Lower leg skin (tissue), 4 donors: ENCODE results near the gene MYRF. TPM values are rescaled to one million over a fixed set of nuclear protein-coding genes. Genes with fewer than 3 reads are reported as not detected.

Experiments used
- DNase-seq, 2 donors: peaks; one replicate each; pipeline ENCODE4 v3.0.0-alpha.2; 2019; ENCODE audit warnings: low spot score in 2 of 2
- H3K4me3 ChIP-seq: fragments of 200-600 bp; sonication (generic); 2 replicates; pipeline ENCODE4 v1.5.1; 2017; ENCODE audit warnings: mild to moderate bottlenecking, low read depth; ENCODE audit not compliant: poor library complexity, severe bottlenecking
- POLR2A ChIP-seq, 2 donors: fragments of 450-650 bp; IDR thresholded peaks; one replicate each; pipeline ENCODE4 v1.6.1; 2016 to 2017; ENCODE audit warnings: antibody characterized with exemption in 2 of 2, mild to moderate bottlenecking in 1 of 2, moderate library complexity in 1 of 2
- WGBS, 2 donors: methylation state at CpG; one replicate each; pipeline ENCODE4 v1.1.5; 2018; 5-methylcytosine and 5-hydroxymethylcytosine counted together
- intact Hi-C: fragments of 100-400 bp; cut with DNase I; formaldehyde crosslinking; loops from one replicate; pipeline ENCODE4 v1.15.0; 2023; ENCODE audit warnings: low total_unique reads
- total RNA-seq, 4 donors: library from RNA; depleted of rRNA; stranded (reverse); fragments of >200 nt; gene quantifications; one replicate each; pipeline ENCODE4 v1.1.0, GENCODE V29; 2016
- TF ChIP-seq, protein P1 (sequence below), 3 donors: fragments of 450-650 bp; IDR thresholded peaks; one replicate each; pipeline ENCODE4 v1.5.1; 2016; ENCODE audit warnings: antibody characterized with exemption in 3 of 3, mild to moderate bottlenecking in 3 of 3, moderate library complexity in 2 of 3

Gene MYRF
- total RNA-seq, 4 donors from 2014 or later, result 0.23 to 2.6 (median 1.4) TPM; not detected in 1

DNA sequence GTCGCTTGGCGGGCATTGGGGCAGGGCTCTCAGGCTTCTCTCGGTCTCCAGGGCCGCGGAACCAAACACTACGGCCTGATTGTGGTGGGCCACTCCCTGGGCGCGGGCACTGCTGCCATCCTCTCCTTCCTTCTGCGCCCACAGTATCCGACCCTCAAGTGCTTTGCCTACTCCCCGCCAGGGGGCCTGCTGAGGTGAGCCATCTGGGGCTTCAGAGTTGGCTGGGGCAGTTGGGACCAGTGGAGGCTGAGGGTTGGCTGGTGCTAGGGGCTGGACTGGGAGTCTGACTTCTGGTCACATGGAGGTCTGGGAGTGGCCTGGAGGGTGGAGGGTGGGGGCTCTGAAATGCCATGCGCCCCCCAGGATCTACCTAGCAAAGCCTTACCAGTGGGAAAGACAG lies 15.3 kb upstream of the MYRF start:
- intact Hi-C loops, result no loop called here
- no peak for DNase-seq
- WGBS, 2 donors, result 83 to 90% methylated on average over 12 of the region's 12 CpGs
- H3K4me3 ChIP-seq, result no peak overlapping the region
- no peak for TF ChIP-seq POLR2A (IDR thresholded peaks at IDR 0.05)
- TF ChIP-seq, protein P1, sequence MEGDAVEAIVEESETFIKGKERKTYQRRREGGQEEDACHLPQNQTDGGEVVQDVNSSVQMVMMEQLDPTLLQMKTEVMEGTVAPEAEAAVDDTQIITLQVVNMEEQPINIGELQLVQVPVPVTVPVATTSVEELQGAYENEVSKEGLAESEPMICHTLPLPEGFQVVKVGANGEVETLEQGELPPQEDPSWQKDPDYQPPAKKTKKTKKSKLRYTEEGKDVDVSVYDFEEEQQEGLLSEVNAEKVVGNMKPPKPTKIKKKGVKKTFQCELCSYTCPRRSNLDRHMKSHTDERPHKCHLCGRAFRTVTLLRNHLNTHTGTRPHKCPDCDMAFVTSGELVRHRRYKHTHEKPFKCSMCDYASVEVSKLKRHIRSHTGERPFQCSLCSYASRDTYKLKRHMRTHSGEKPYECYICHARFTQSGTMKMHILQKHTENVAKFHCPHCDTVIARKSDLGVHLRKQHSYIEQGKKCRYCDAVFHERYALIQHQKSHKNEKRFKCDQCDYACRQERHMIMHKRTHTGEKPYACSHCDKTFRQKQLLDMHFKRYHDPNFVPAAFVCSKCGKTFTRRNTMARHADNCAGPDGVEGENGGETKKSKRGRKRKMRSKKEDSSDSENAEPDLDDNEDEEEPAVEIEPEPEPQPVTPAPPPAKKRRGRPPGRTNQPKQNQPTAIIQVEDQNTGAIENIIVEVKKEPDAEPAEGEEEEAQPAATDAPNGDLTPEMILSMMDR (IDR thresholded peaks at IDR 0.05), result no peak

DNA sequence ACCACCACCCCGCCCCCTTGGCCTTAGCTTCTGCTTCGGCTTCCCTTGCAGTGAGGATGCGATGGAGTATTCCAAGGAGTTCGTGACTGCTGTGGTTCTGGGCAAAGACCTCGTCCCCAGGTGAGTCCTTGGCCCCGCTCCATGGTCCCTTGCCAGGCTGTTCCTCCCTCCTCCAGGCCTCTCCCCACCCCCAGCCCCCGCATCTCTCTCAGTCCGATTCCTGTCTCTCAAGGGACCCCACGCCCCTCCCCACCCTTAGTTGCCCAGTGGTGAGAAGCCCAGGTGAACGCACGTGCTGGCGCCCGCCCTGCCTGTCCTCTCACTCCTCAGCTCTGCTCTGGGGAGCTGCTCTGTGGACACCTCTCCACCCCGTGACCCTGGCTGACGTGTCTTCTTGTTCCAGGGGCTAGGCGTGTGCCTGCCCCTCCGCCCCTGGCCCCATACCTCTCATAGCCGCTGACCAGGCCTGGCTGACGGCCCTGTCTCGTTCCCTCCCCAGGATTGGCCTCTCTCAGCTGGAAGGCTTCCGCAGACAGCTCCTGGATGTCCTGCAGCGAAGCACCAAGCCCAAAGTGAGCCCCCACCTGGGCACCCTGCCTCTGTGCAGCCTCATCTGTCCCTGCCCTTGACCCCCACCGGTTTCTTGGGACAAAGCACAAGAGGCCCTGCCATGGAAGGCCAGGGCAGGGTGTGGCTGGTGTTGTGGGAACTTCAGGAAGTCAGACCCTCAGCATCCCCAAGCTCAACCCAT lies 14.6 kb upstream of the MYRF start:
- intact Hi-C loops, result no loop called here
- no peak for DNase-seq
- H3K4me3 ChIP-seq, result no peak overlapping the region
- TF ChIP-seq, protein P1 (IDR thresholded peaks at IDR 0.05), result no peak
- no peak for TF ChIP-seq POLR2A (IDR thresholded peaks at IDR 0.05)
- 71 to 76% methylated on average over 21 to 23 of the region's 23 CpGs for WGBS, 2 donors

DNA sequence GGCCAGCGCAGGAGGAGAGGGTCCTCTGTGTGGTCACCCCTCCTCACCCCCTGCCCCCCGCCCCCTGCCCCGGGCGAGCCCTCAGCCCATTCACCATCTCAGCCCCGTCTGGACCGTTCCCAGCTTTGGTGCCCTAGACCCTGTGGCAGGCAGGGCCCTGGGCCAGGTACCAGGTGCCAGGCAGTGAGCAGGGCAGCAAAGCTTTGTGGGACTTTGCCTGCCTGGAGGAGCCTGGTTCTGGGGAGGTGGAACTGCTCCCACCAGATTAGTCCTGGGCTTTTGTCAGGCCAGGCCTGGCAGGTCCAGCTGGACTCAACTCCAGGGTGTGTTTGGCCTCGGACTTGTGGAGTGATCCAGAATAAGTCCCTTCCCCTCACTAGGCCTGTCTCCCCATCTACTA lies 13.7 kb upstream of the MYRF start:
- intact Hi-C loops, result no loop called here
- no peak overlapping the region for H3K4me3 ChIP-seq
- DNase-seq, result no peak
- WGBS, 2 donors, result 90 to 91% methylated on average over 3 to 4 of the region's 7 CpGs
- TF ChIP-seq, protein P1 (IDR thresholded peaks at IDR 0.05), result no peak
- no peak for TF ChIP-seq POLR2A (IDR thresholded peaks at IDR 0.05)

DNA sequence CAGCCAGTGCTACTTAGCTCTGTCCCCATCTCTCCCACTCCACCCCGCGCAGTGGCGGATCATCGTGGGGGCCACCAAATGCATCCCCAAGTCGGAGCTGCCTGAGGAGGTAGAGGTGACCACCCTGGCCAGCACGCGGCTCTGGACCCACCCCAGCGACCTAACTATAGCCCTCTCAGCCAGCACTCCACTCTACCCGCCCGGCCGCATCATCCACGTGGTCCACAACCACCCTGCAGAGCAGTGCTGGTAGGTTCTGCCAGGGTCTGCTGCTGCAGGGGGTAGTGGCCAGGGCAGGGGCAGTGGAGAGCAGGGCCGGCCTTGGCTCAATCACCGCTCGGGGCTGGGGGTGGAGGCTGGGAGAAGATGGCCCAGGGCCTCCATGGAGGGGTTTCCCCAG lies 13.0 kb upstream of the MYRF start:
- no peak overlapping the region for H3K4me3 ChIP-seq
- 94 to 98% methylated on average over 12 to 15 of the region's 15 CpGs for WGBS, 2 donors
- intact Hi-C loops, result no loop called here
- TF ChIP-seq POLR2A (IDR thresholded peaks at IDR 0.05), result no peak
- TF ChIP-seq, protein P1 (IDR thresholded peaks at IDR 0.05), result no peak
- no peak for DNase-seq

DNA sequence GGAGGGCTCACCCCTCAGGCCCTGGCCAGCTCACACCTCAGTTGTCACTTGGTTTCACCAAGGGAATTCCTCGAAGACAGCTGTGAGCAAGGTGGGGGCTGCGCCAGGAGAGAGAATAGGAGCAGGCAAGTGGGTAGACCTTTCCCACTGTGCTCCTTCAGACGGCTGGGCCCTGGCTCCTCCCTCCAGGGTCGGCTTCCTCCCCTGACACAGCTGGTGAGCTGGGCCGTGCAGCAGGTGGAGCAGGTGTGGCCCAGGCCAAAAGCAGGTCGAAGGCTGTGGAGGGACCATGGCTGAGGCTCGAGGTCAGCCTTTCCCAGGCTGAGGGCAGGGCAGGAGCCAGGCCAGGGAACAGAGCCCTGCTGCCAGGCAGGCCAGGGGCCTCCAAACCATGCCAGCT lies 12.5 kb upstream of the MYRF start:
- DNase-seq, result no peak
- intact Hi-C loops, result no loop called here
- WGBS, 2 donors, result 81 to 90% methylated on average over 6 to 7 of the region's 7 CpGs
- H3K4me3 ChIP-seq, result no peak overlapping the region
- TF ChIP-seq, protein P1 (IDR thresholded peaks at IDR 0.05), result no peak
- no peak for TF ChIP-seq POLR2A (IDR thresholded peaks at IDR 0.05)

DNA sequence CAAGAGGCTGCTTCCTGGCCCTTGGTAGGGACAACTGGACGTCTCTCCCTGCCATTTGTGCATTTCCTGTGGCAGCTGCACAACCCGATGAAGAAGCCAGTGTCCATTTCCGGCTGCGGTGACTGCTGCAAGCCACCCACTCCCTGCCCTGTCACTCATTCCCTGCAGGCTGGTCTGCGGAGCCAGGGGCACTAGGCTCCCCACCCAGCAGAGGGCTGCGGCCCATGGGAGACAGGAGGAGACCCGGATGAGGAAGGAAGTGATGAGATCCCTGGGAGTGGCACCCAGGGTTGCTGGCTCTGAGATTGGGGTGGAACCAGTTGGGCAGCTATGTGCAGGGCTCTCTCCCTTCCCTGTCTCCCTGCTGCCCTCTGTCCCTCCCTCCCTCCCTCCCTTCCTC lies 10.0 kb upstream of the MYRF start:
- WGBS, 2 donors, result 48 to 80% methylated on average over 5 to 6 of the region's 7 CpGs
- TF ChIP-seq, protein P1 (IDR thresholded peaks at IDR 0.05), result no peak
- TF ChIP-seq POLR2A (IDR thresholded peaks at IDR 0.05), result no peak
- no peak overlapping the region for H3K4me3 ChIP-seq
- intact Hi-C loops, result no loop called here
- peak in 1 of 2 donors; percentile 32 for DNase-seq
